ENCODE results near the gene CALCOCO1. TPM values are rescaled to one million over a fixed set of nuclear protein-coding genes. Genes with fewer than 3 reads are reported as not detected.

CALCOCO1 gene
- total and polyA plus RNA-seq, 2 of the 8 experiments (the other 6 are each of a cell fraction or from before 2014, with no cell fraction given) = 20.3 to 39.3 TPM

GRCh38 chr12:53725824-53726223 lies 1.4 kb downstream of the CALCOCO1 start:
- Histone ChIP-seq H3K4ac (replicated peaks; ENCODE audit: insufficient read length, low read depth, low read length) (no peak overlapping the region), H3K23ac (ENCODE audit: insufficient read length) (no peak overlapping the region), H3K4me2 (ENCODE audit: insufficient read depth in 1 of 2, low read depth in 2 of 2, low read length in 2 of 2) (peak overlapping the region in 1 of 2 experiments; percentile 86; a peak in 1 of 4 replicates), H2AFZ (ENCODE audit: low read length) (no peak overlapping the region), H2BK5ac (ENCODE audit: low read depth, low read length) (no peak overlapping the region), H3K9me3 (ENCODE audit: insufficient read depth in 2 of 2, low read depth in 1 of 2, low read length in 1 of 2) (no peaks in the 10 kb centered on the region), H3K14ac (ENCODE audit: insufficient read length) (no peak overlapping the region), H2BK120ac (replicated peaks; ENCODE audit: low read depth, low read length) (no peak overlapping the region), H3K4me3 (ENCODE audit: extremely low read depth in 1 of 4, insufficient read depth in 2 of 4, low read depth in 3 of 4, low read length in 4 of 4) (no peak overlapping the region), H3K56ac (replicated peaks; ENCODE audit: insufficient read length, low read depth, low read length) (no peak overlapping the region), H4K5ac (ENCODE audit: insufficient read length, low read depth, low read length) (no peak overlapping the region), H4K91ac (replicated peaks; ENCODE audit: insufficient read length, low read length) (no peak overlapping the region), H3K36me3 (ENCODE audit: control insufficient read depth in 2 of 4, insufficient read depth in 4 of 4, low read length in 3 of 4) (no peaks in the 10 kb centered on the region; a peak in 1 of 8 replicates), H4K20me1 (replicated peaks in 1 of 2; ENCODE audit: control insufficient read depth in 1 of 2, insufficient read depth in 2 of 2, low read length in 2 of 2) (no peaks in the 10 kb centered on the region), H2AK5ac (ENCODE audit: low read depth, low read length) (no peak overlapping the region), H3K4me1 (replicated peaks in 1 of 4; ENCODE audit: control insufficient read depth in 3 of 4, insufficient read depth in 4 of 4, low read length in 3 of 4) (peaks cover 0 to 11% (median 1%) of the 10 kb centered on the region in 4 experiments; a peak in 5 of 7 replicates), H2BK12ac (ENCODE audit: low read depth, low read length) (no peak overlapping the region), H3K79me2 (ENCODE audit: control insufficient read depth in 1 of 2, insufficient read depth in 2 of 2, low read length in 2 of 2) (no peaks in the 10 kb centered on the region), H4K8ac (ENCODE audit: extremely low read depth, insufficient read depth, low read length) (no peak overlapping the region), H3K79me1 (ENCODE audit: low read depth, low read length) (no peaks in the 10 kb centered on the region), H2BK15ac (ENCODE audit: low read length) (no peak overlapping the region), H3K18ac (ENCODE audit: extremely low read depth, low read length) (no peak overlapping the region), H3K27me3 (replicated peaks in 1 of 4; ENCODE audit: control insufficient read depth in 3 of 4, extremely low read depth in 1 of 4, insufficient read depth in 3 of 4, low read length in 3 of 4) (peaks cover 0 to 3% (median 0%) of the 10 kb centered on the region in 4 experiments; a peak in 1 of 7 replicates), H3K27ac (ENCODE audit: low read depth, low read length) (no peak overlapping the region), H3K23me2 (ENCODE audit: low read depth, low read length) (peaks cover 3% of the 10 kb centered on the region; the same call in 1 of the 2 replicates), H2BK20ac (ENCODE audit: low read length) (no peak overlapping the region), H3K9ac (replicated peaks in 1 of 4; ENCODE audit: extremely low read depth in 1 of 4, low read depth in 3 of 4, low read length in 3 of 4) (no peak overlapping the region)
- FAIRE-seq = no peak
- TF ChIP-seq RXRA (IDR thresholded peaks at IDR 0.05; ENCODE audit: insufficient read depth, low read depth, low read length) (no peak), KDM1A (IDR thresholded peaks at IDR 0.05; ENCODE audit: borderline replicate concordance, low read length) (no peak), EGR1 (IDR thresholded peaks at IDR 0.05; ENCODE audit: borderline replicate concordance, low read depth, low read length) (no peak), POLR2A (IDR thresholded peaks at IDR 0.05; ENCODE audit: control extremely low read depth in 1 of 2, low read depth in 2 of 2, low read length in 2 of 2) (no peak), SAP30 (IDR thresholded peaks at IDR 0.05; ENCODE audit: insufficient read depth, insufficient replicate concordance, low read length) (no peak), SP2 (IDR thresholded peaks at IDR 0.05; ENCODE audit: low read length) (no peak), JUND (IDR thresholded peaks at IDR 0.05; ENCODE audit: low read length) (no peak), RFX5 (IDR thresholded peaks at IDR 0.05; ENCODE audit: borderline replicate concordance, low read depth, low read length) (no peak), BCL11A (IDR thresholded peaks at IDR 0.05; ENCODE audit: low read depth in 2 of 2, low read length in 2 of 2) (no peak), SP4 (IDR thresholded peaks at IDR 0.05; ENCODE audit: low read length) (no peak)
- no peak for DNase-seq (ENCODE audit: low read depth in 1 of 2, low spot score in 2 of 2)
- ChIA-PET CTCF (ENCODE audit: partially characterized antibody) (interaction anchor here (0.9 to 14.5 kb wide), 5 partner anchors 12 to 205 kb away, joined by 3 to 237 read pairs (median 8); no protein-coding TSS in a partner anchor), POLR2A (ENCODE audit: partially characterized antibody) (interaction anchor here (1.5 kb wide), 1 partner anchor 29 kb away, joined by 4 read pairs; no protein-coding TSS in a partner anchor)
- 55% methylated on average over 4 of the region's 4 CpGs; no CpG with 5 or more reads in 1 of the 2 experiments for WGBS, 2 experiments (ENCODE audit: extremely low coverage in 1 of 2, insufficient coverage in 1 of 2, insufficient read length in 1 of 2, insufficient replicate concordance in 2 of 2, low coverage in 1 of 2, low lambda C conversion rate in 2 of 2, missing lambda C conversion rate in 1 of 2)
